Mesothelial cell of epicardium (in vitro differentiated cells): ENCODE results near the gene TM9SF4. TPM values are rescaled to one million over a fixed set of nuclear protein-coding genes. Genes with fewer than 3 reads are reported as not detected.

Source experiments
- DNase-seq, 2 experiments: peaks; one replicate each; pipeline ENCODE4 v3.0.0; 2021; ENCODE audit warnings: low spot score in 2 of 2; ENCODE audit not compliant: unreplicated experiment in 2 of 2
- H3K27ac Mint-ChIP-seq: 2 replicates; pipeline ENCODE4 v1.8.0; 2021; ENCODE audit warnings: mixed read lengths
- H3K27me3 Mint-ChIP-seq: 2 replicates; pipeline ENCODE4 v1.8.0; 2021; ENCODE audit warnings: low read depth, mixed read lengths
- H3K36me3 Mint-ChIP-seq: 2 replicates; pipeline ENCODE4 v1.8.0; 2021; ENCODE audit warnings: mixed read lengths
- H3K4me1 Mint-ChIP-seq: 2 replicates; pipeline ENCODE4 v1.8.0; 2021; ENCODE audit warnings: mixed read lengths
- H3K4me3 Mint-ChIP-seq: 2 replicates; pipeline ENCODE4 v1.8.0; 2021; ENCODE audit warnings: mild to moderate bottlenecking, moderate library complexity, mixed read lengths
- H3K9me3 Mint-ChIP-seq: 2 replicates; pipeline ENCODE4 v1.8.0; 2021; ENCODE audit warnings: mixed read lengths
- CTCF ChIP-seq: fragments of 200-600 bp; sonication (generic); IDR thresholded peaks from one replicate; pipeline ENCODE4 v1.5.0; 2021; ENCODE audit warnings: antibody characterized with exemption; ENCODE audit not compliant: unreplicated experiment
- total RNA-seq: library from RNA; stranded (reverse); gene quantifications from 3 replicates; pipeline ENCODE4 v1.2.1, GENCODE V29; 2021

Gene TM9SF4
- total RNA-seq, 1 donor from 2014 or later: 77.8 TPM

- Mint-ChIP-seq H3K27me3 (no peaks in the 10 kb centered on the region), H3K4me3 (no peak overlapping the region), H3K27ac (no peak overlapping the region), H3K9me3 (no peaks in the 10 kb centered on the region), H3K36me3 (peaks cover 52% of the 10 kb centered on the region), H3K4me1 (no peaks in the 10 kb centered on the region)
- no peak for DNase-seq
- no peak for TF ChIP-seq CTCF
Measured at GRCh38 chr20:32159766-32160221, 50.3 kb downstream of the TM9SF4 start.

GRCh38 chr20:32160341-32160740 lies 50.8 kb downstream of the TM9SF4 start:
- no peak for TF ChIP-seq CTCF
- Mint-ChIP-seq H3K27me3 (no peaks in the 10 kb centered on the region), H3K9me3 (no peaks in the 10 kb centered on the region), H3K27ac (no peak overlapping the region), H3K4me1 (no peaks in the 10 kb centered on the region), H3K4me3 (no peak overlapping the region), H3K36me3 (peaks cover 52% of the 10 kb centered on the region)
- no peak for DNase-seq

GRCh38 chr20:32162351-32162750 lies 52.8 kb downstream of the TM9SF4 start:
- TF ChIP-seq CTCF: no peak
- Mint-ChIP-seq H3K4me3 (no peak overlapping the region), H3K4me1 (no peaks in the 10 kb centered on the region), H3K36me3 (peaks cover 61% of the 10 kb centered on the region), H3K27me3 (no peaks in the 10 kb centered on the region), H3K9me3 (no peaks in the 10 kb centered on the region), H3K27ac (no peak overlapping the region)
- no peak for DNase-seq

GRCh38 chr20:32163951-32164350 lies 54.4 kb downstream of the TM9SF4 start:
- H3K27ac Mint-ChIP-seq: no peak overlapping the region
- peaks cover 6% of the 10 kb centered on the region for H3K4me1 Mint-ChIP-seq
- H3K36me3 Mint-ChIP-seq: peaks cover 52% of the 10 kb centered on the region
- no peak for DNase-seq
- H3K9me3 Mint-ChIP-seq: no peaks in the 10 kb centered on the region
- H3K4me3 Mint-ChIP-seq: no peak overlapping the region
- no peak for TF ChIP-seq CTCF
- no peaks in the 10 kb centered on the region for H3K27me3 Mint-ChIP-seq

- Mint-ChIP-seq H3K27me3 (no peaks in the 10 kb centered on the region), H3K4me3 (no peak overlapping the region), H3K4me1 (peaks cover 7% of the 10 kb centered on the region), H3K36me3 (peaks cover 48% of the 10 kb centered on the region), H3K27ac (no peak overlapping the region), H3K9me3 (no peaks in the 10 kb centered on the region)
- no peak for TF ChIP-seq CTCF
- DNase-seq: no peak
Measured at GRCh38 chr20:32164984-32165735, 55.6 kb downstream of the TM9SF4 start.
